SH-SY5Y (cell line): ENCODE results near the gene CCDC86.

Experiments used
- GATA2 ChIP-seq: IDR thresholded peaks from 2 replicates; pipeline ENCODE4 v1.6.1; 2011; ENCODE audit warnings: mild to moderate bottlenecking, low read depth, low read length
- GATA3 ChIP-seq: IDR thresholded peaks from 2 replicates; pipeline ENCODE4 v1.6.1; 2011; ENCODE audit warnings: low read depth, mild to moderate bottlenecking, low read length, moderate library complexity

- no peak for TF ChIP-seq GATA2
- TF ChIP-seq GATA3: no peak
Measured at GRCh38 chr11:60875366-60876167, 33.7 kb downstream of the CCDC86 start.
